HEK293 (cell line): ENCODE measurements around the gene CACNA1F.
A peak's percentile ranks its signal among the peaks of the same experiment; 100 is the strongest.

Experiments used
- BCL11A ChIP-seq: fragments of 450-650 bp; formaldehyde crosslinking; IDR thresholded peaks from 2 replicates; pipeline ENCODE4 v1.5.1; 2016; ENCODE audit warnings: low read depth, missing biosample characterization, missing genetic modification characterization
- BCL11B ChIP-seq: fragments of 450-650 bp; formaldehyde crosslinking; IDR thresholded peaks from 2 replicates; pipeline ENCODE4 v1.5.1; 2016; ENCODE audit warnings: low read depth, missing biosample characterization, missing genetic modification characterization
- HOXC10 ChIP-seq: sonication (generic); formaldehyde crosslinking; IDR thresholded peaks from 2 replicates; pipeline ENCODE4 v1.8.1; 2023; ENCODE audit warnings: mild to moderate bottlenecking, missing genetic modification reagents
- KLF8 ChIP-seq: fragments of 450-650 bp; formaldehyde crosslinking; IDR thresholded peaks from 2 replicates; pipeline ENCODE4 v1.5.1; 2016; ENCODE audit warnings: missing biosample characterization, missing genetic modification characterization
- SP2 ChIP-seq: fragments of 450-650 bp; formaldehyde crosslinking; IDR thresholded peaks from 2 replicates; pipeline ENCODE4 v1.5.1; 2016; ENCODE audit warnings: missing biosample characterization, missing genetic modification characterization
- TCF7L2 ChIP-seq: IDR thresholded peaks from 2 replicates; pipeline ENCODE4 v1.6.1; 2011; ENCODE audit warnings: low read depth, mild to moderate bottlenecking, inconsistent platforms, low read length, moderate library complexity, borderline replicate concordance
- ZEB2 ChIP-seq: fragments of 450-650 bp; formaldehyde crosslinking; IDR thresholded peaks from 2 replicates; pipeline ENCODE4 v1.5.1; 2016; ENCODE audit warnings: missing biosample characterization, missing genetic modification characterization
- ZNF10 ChIP-seq: fragments of 450-650 bp; formaldehyde crosslinking; IDR thresholded peaks from 2 replicates; pipeline ENCODE4 v1.5.1; 2017; ENCODE audit warnings: missing biosample characterization, missing genetic modification characterization
- ZNF184 ChIP-seq: fragments of 450-650 bp; IDR thresholded peaks from 2 replicates; pipeline ENCODE4 v1.5.1; 2018; ENCODE audit warnings: missing biosample characterization, mild to moderate bottlenecking, missing genetic modification characterization
- ZNF324 ChIP-seq: fragments of 450-650 bp; formaldehyde crosslinking; IDR thresholded peaks from 2 replicates; pipeline ENCODE4 v1.5.1; 2016; ENCODE audit warnings: missing biosample characterization, missing genetic modification characterization
- ZNF670 ChIP-seq: fragments of 450-650 bp; formaldehyde crosslinking; IDR thresholded peaks from 2 replicates; pipeline ENCODE4 v1.5.1; 2016; ENCODE audit warnings: missing biosample characterization, missing genetic modification characterization, low read depth
- ZSCAN16 ChIP-seq: fragments of 450-650 bp; formaldehyde crosslinking; IDR thresholded peaks from 2 replicates; pipeline ENCODE4 v1.5.1; 2016; ENCODE audit warnings: missing biosample characterization, missing genetic modification characterization
- ZSCAN30 ChIP-seq: fragments of 450-650 bp; IDR thresholded peaks from 2 replicates; pipeline ENCODE4 v1.5.1; 2018; ENCODE audit warnings: missing biosample characterization, mild to moderate bottlenecking, missing genetic modification characterization, moderate library complexity
- TF ChIP-seq, protein P1 (sequence below): fragments of 450-650 bp; formaldehyde crosslinking; IDR thresholded peaks from 2 replicates; pipeline ENCODE4 v1.5.1; 2016; ENCODE audit warnings: missing biosample characterization, missing genetic modification characterization
- TF ChIP-seq, protein P2 (sequence below): fragments of 450-650 bp; formaldehyde crosslinking; IDR thresholded peaks from 2 replicates; pipeline ENCODE4 v1.5.1; 2017; ENCODE audit warnings: missing biosample characterization, missing genetic modification characterization
- TF ChIP-seq, protein P3 (sequence below): fragments of 450-650 bp; formaldehyde crosslinking; optimal IDR thresholded peaks from 2 replicates; pipeline ENCODE3; 2016; ENCODE audit warnings: missing biosample characterization, mild to moderate bottlenecking, missing genetic modification characterization
- TF ChIP-seq, protein P4 (sequence below): fragments of 450-650 bp; formaldehyde crosslinking; conservative IDR thresholded peaks from 2 replicates; pipeline ENCODE4 v1.5.1; 2016; ENCODE audit warnings: low read depth, missing biosample characterization, missing genetic modification characterization
- TF ChIP-seq, protein P5 (sequence below): fragments of 450-650 bp; formaldehyde crosslinking; IDR thresholded peaks from 2 replicates; pipeline ENCODE4 v1.5.0; 2017; ENCODE audit warnings: missing biosample characterization, missing genetic modification characterization, borderline replicate concordance
- TF ChIP-seq, protein P6 (sequence below): fragments of 450-650 bp; formaldehyde crosslinking; IDR thresholded peaks from 2 replicates; pipeline ENCODE4 v1.5.1; 2016; ENCODE audit warnings: missing biosample characterization, missing genetic modification characterization

Gene CACNA1F

DNA sequence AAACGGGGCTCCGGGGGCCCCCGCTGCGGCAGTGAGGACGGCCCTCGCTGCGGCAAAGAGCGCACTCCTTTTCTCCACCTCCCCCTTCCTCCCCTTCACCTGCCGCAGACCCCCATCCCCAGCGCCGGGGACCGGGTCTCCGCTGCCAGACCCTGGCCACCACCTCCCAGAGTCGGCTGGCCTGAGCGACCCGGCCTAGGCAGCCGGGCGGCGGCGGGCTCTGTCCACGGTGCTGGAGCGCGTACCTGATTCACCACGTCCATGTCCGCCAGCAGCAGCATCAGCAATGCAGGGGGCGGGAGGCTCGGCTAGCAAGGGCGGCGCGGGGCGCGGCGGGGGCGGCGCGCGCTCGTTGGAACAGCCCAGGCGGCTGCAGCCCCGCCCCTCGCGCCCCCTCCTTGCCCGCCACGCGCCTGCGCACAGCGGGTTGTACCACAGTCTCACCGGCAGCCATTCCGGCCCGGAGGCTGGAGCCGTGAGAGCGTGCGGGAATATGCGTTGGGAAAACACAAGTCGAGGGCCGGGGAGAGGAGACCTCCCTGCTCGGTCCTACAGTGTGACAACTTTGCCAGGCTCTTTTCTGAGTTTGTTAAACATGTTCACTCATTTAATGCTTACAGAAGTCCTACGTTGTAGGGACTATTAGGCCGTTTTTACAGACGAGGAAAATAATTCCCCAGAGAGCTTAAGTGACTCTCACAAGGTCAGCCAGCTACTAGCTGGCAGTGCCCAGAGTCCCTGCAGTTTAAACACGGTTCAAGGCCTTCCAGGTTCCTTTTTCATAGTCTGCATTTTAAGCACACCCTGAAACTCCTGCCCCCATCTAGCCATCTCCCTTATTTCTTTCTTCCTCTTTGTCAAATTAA is 33.0 kb downstream of the CACNA1F start, which contains the start of gene SYP (continued):
- TF ChIP-seq ZNF184 (tag by site-specific recombination): no peak
- 0 out of 2 replicates have a peak, but pooled peaks have one; percentile 20 for TF ChIP-seq ZEB2
- TF ChIP-seq, protein P1, sequence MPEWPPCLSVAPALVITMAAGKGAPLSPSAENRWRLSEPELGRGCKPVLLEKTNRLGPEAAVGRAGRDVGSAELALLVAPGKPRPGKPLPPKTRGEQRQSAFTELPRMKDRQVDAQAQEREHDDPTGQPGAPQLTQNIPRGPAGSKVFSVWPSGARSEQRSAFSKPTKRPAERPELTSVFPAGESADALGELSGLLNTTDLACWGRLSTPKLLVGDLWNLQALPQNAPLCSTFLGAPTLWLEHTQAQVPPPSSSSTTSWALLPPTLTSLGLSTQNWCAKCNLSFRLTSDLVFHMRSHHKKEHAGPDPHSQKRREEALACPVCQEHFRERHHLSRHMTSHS: no peak
- TF ChIP-seq, protein P2, sequence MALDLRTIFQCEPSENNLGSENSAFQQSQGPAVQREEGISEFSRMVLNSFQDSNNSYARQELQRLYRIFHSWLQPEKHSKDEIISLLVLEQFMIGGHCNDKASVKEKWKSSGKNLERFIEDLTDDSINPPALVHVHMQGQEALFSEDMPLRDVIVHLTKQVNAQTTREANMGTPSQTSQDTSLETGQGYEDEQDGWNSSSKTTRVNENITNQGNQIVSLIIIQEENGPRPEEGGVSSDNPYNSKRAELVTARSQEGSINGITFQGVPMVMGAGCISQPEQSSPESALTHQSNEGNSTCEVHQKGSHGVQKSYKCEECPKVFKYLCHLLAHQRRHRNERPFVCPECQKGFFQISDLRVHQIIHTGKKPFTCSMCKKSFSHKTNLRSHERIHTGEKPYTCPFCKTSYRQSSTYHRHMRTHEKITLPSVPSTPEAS (tag by site-specific recombination): peak; percentile 60
- TF ChIP-seq SP2 (tag by site-specific recombination): peak; percentile 53
- TF ChIP-seq ZNF670 (tag by site-specific recombination): no peak
- TF ChIP-seq, protein P3, sequence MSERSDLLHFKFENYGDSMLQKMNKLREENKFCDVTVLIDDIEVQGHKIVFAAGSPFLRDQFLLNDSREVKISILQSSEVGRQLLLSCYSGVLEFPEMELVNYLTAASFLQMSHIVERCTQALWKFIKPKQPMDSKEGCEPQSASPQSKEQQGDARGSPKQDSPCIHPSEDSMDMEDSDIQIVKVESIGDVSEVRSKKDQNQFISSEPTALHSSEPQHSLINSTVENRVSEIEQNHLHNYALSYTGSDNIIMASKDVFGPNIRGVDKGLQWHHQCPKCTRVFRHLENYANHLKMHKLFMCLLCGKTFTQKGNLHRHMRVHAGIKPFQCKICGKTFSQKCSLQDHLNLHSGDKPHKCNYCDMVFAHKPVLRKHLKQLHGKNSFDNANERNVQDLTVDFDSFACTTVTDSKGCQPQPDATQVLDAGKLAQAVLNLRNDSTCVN (tag by site-specific recombination): peak; percentile 76
- TF ChIP-seq, protein P4, sequence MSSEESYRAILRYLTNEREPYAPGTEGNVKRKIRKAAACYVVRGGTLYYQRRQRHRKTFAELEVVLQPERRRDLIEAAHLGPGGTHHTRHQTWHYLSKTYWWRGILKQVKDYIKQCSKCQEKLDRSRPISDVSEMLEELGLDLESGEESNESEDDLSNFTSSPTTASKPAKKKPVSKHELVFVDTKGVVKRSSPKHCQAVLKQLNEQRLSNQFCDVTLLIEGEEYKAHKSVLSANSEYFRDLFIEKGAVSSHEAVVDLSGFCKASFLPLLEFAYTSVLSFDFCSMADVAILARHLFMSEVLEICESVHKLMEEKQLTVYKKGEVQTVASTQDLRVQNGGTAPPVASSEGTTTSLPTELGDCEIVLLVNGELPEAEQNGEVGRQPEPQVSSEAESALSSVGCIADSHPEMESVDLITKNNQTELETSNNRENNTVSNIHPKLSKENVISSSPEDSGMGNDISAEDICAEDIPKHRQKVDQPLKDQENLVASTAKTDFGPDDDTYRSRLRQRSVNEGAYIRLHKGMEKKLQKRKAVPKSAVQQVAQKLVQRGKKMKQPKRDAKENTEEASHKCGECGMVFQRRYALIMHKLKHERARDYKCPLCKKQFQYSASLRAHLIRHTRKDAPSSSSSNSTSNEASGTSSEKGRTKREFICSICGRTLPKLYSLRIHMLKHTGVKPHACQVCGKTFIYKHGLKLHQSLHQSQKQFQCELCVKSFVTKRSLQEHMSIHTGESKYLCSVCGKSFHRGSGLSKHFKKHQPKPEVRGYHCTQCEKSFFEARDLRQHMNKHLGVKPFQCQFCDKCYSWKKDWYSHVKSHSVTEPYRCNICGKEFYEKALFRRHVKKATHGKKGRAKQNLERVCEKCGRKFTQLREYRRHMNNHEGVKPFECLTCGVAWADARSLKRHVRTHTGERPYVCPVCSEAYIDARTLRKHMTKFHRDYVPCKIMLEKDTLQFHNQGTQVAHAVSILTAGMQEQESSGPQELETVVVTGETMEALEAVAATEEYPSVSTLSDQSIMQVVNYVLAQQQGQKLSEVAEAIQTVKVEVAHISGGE (tag by site-specific recombination): no peak
- no peak for TF ChIP-seq TCF7L2
- 0 out of 2 replicates have a peak, but pooled peaks have one; percentile 52 for TF ChIP-seq HOXC10 (CRISPR knock-in tag)
- peak; percentile 75; the same call in 1 of the 2 replicates for TF ChIP-seq ZSCAN16 (tag by site-specific recombination)
- TF ChIP-seq BCL11A (tag by site-specific recombination): 0 out of 2 replicates have a peak, but pooled peaks have one; percentile 18
- TF ChIP-seq, protein P5, sequence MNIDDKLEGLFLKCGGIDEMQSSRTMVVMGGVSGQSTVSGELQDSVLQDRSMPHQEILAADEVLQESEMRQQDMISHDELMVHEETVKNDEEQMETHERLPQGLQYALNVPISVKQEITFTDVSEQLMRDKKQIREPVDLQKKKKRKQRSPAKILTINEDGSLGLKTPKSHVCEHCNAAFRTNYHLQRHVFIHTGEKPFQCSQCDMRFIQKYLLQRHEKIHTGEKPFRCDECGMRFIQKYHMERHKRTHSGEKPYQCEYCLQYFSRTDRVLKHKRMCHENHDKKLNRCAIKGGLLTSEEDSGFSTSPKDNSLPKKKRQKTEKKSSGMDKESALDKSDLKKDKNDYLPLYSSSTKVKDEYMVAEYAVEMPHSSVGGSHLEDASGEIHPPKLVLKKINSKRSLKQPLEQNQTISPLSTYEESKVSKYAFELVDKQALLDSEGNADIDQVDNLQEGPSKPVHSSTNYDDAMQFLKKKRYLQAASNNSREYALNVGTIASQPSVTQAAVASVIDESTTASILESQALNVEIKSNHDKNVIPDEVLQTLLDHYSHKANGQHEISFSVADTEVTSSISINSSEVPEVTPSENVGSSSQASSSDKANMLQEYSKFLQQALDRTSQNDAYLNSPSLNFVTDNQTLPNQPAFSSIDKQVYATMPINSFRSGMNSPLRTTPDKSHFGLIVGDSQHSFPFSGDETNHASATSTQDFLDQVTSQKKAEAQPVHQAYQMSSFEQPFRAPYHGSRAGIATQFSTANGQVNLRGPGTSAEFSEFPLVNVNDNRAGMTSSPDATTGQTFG (tag by site-specific recombination): no peak
- TF ChIP-seq ZSCAN30: peak; percentile 78; the same call in 1 of the 2 replicates
- TF ChIP-seq KLF8: peak; percentile 71; the same call in 1 of the 2 replicates
- 0 out of 2 replicates have a peak, but pooled peaks have one; percentile 49 for TF ChIP-seq BCL11B
- TF ChIP-seq, protein P6, sequence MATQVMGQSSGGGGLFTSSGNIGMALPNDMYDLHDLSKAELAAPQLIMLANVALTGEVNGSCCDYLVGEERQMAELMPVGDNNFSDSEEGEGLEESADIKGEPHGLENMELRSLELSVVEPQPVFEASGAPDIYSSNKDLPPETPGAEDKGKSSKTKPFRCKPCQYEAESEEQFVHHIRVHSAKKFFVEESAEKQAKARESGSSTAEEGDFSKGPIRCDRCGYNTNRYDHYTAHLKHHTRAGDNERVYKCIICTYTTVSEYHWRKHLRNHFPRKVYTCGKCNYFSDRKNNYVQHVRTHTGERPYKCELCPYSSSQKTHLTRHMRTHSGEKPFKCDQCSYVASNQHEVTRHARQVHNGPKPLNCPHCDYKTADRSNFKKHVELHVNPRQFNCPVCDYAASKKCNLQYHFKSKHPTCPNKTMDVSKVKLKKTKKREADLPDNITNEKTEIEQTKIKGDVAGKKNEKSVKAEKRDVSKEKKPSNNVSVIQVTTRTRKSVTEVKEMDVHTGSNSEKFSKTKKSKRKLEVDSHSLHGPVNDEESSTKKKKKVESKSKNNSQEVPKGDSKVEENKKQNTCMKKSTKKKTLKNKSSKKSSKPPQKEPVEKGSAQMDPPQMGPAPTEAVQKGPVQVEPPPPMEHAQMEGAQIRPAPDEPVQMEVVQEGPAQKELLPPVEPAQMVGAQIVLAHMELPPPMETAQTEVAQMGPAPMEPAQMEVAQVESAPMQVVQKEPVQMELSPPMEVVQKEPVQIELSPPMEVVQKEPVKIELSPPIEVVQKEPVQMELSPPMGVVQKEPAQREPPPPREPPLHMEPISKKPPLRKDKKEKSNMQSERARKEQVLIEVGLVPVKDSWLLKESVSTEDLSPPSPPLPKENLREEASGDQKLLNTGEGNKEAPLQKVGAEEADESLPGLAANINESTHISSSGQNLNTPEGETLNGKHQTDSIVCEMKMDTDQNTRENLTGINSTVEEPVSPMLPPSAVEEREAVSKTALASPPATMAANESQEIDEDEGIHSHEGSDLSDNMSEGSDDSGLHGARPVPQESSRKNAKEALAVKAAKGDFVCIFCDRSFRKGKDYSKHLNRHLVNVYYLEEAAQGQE (tag by site-specific recombination): peak; percentile 98
- TF ChIP-seq ZNF10 (tag by site-specific recombination): 0 out of 2 replicates have a peak, but pooled peaks have one; percentile 34
- TF ChIP-seq ZNF324 (tag by site-specific recombination): no peak
